Skeletal muscle satellite cell (primary cell): Measurements from ENCODE around the gene C4orf50.

ENCODE experiments used
- H3K27me3 ChIP-seq: 2 replicates; pipeline ENCODE4 v1.7.0; 2013; ENCODE audit warnings: low read length; ENCODE audit not compliant: control insufficient read depth, insufficient read depth
- H3K36me3 ChIP-seq: 2 replicates; pipeline ENCODE4 v1.7.0; 2013; ENCODE audit warnings: mild to moderate bottlenecking, control low read depth, low read length; ENCODE audit not compliant: insufficient read depth
- H3K4me1 ChIP-seq: 2 replicates; pipeline ENCODE4 v1.7.0; 2013; ENCODE audit warnings: low read length; ENCODE audit not compliant: control insufficient read depth, insufficient read depth
- H3K4me2 ChIP-seq: 2 replicates; pipeline ENCODE4 v1.7.0; 2013; ENCODE audit warnings: mild to moderate bottlenecking, low read length
- H3K4me3 ChIP-seq: 2 replicates; pipeline ENCODE4 v1.7.0; 2013; ENCODE audit warnings: low read length
- H3K9ac ChIP-seq: 2 replicates; pipeline ENCODE4 v1.7.0; 2013; ENCODE audit warnings: mild to moderate bottlenecking, low read depth, low read length, moderate library complexity
- H3K9me3 ChIP-seq: replicated peaks from 2 replicates; pipeline ENCODE4 v1.7.0; 2013; ENCODE audit warnings: mild to moderate bottlenecking, control low read depth, low read length

The C4orf50 gene

GRCh38 chr4:5945936-5946335 is 72.3 kb downstream of the C4orf50 start:
- H3K4me2 ChIP-seq: no peak overlapping the region
- no peaks in the 10 kb centered on the region for H3K9me3 ChIP-seq
- no peaks in the 10 kb centered on the region for H3K36me3 ChIP-seq
- no peaks in the 10 kb centered on the region for H3K27me3 ChIP-seq
- H3K4me3 ChIP-seq: no peak overlapping the region
- no peaks in the 10 kb centered on the region for H3K4me1 ChIP-seq
- no peak overlapping the region for H3K9ac ChIP-seq

GRCh38 chr4:5945171-5945570 is 73.1 kb downstream of the C4orf50 start:
- H3K4me3 ChIP-seq: no peak overlapping the region
- no peaks in the 10 kb centered on the region for H3K36me3 ChIP-seq
- H3K27me3 ChIP-seq: no peaks in the 10 kb centered on the region
- H3K4me2 ChIP-seq: no peak overlapping the region
- no peaks in the 10 kb centered on the region for H3K4me1 ChIP-seq
- no peak overlapping the region for H3K9ac ChIP-seq
- no peaks in the 10 kb centered on the region for H3K9me3 ChIP-seq

GRCh38 chr4:5943561-5943960 is 74.7 kb downstream of the C4orf50 start:
- Histone ChIP-seq H3K9ac (no peak overlapping the region), H3K4me3 (no peak overlapping the region), H3K4me2 (no peak overlapping the region), H3K27me3 (no peaks in the 10 kb centered on the region), H3K36me3 (no peaks in the 10 kb centered on the region), H3K9me3 (no peaks in the 10 kb centered on the region), H3K4me1 (no peaks in the 10 kb centered on the region)

GRCh38 chr4:5942947-5943346 is 75.3 kb downstream of the C4orf50 start:
- no peaks in the 10 kb centered on the region for H3K36me3 ChIP-seq
- H3K4me3 ChIP-seq: no peak overlapping the region
- no peaks in the 10 kb centered on the region for H3K4me1 ChIP-seq
- H3K4me2 ChIP-seq: no peak overlapping the region
- H3K9me3 ChIP-seq: no peaks in the 10 kb centered on the region
- no peaks in the 10 kb centered on the region for H3K27me3 ChIP-seq
- no peak overlapping the region for H3K9ac ChIP-seq

GRCh38 chr4:5941601-5942000 is 76.6 kb downstream of the C4orf50 start:
- no peaks in the 10 kb centered on the region for H3K9me3 ChIP-seq
- H3K27me3 ChIP-seq: no peaks in the 10 kb centered on the region
- H3K4me2 ChIP-seq: no peak overlapping the region
- no peaks in the 10 kb centered on the region for H3K36me3 ChIP-seq
- no peak overlapping the region for H3K9ac ChIP-seq
- no peak overlapping the region for H3K4me3 ChIP-seq
- H3K4me1 ChIP-seq: no peaks in the 10 kb centered on the region

GRCh38 chr4:5940470-5941203 is 77.6 kb downstream of the C4orf50 start:
- H3K36me3 ChIP-seq: no peaks in the 10 kb centered on the region
- no peak overlapping the region for H3K9ac ChIP-seq
- H3K4me1 ChIP-seq: no peaks in the 10 kb centered on the region
- H3K4me2 ChIP-seq: no peak overlapping the region
- no peaks in the 10 kb centered on the region for H3K27me3 ChIP-seq
- H3K9me3 ChIP-seq: no peaks in the 10 kb centered on the region
- H3K4me3 ChIP-seq: no peak overlapping the region

- H3K4me3 ChIP-seq: no peak overlapping the region
- no peak overlapping the region for H3K9ac ChIP-seq
- H3K27me3 ChIP-seq: peaks cover 30% of the 10 kb centered on the region
- H3K36me3 ChIP-seq: no peaks in the 10 kb centered on the region
- H3K4me2 ChIP-seq: no peak overlapping the region
- H3K9me3 ChIP-seq: no peaks in the 10 kb centered on the region
- H3K4me1 ChIP-seq: no peaks in the 10 kb centered on the region
Measured at GRCh38 chr4:5933996-5934831, 84.0 kb downstream of the C4orf50 start.

- Histone ChIP-seq H3K36me3 (no peaks in the 10 kb centered on the region), H3K9ac (no peak overlapping the region), H3K9me3 (no peaks in the 10 kb centered on the region), H3K4me1 (no peaks in the 10 kb centered on the region), H3K27me3 (peaks cover 38% of the 10 kb centered on the region), H3K4me2 (no peak overlapping the region), H3K4me3 (no peak overlapping the region)
Measured at GRCh38 chr4:5933116-5933515, 85.1 kb downstream of the C4orf50 start.

- Histone ChIP-seq H3K9me3 (no peaks in the 10 kb centered on the region), H3K4me2 (no peak overlapping the region), H3K27me3 (peaks cover 45% of the 10 kb centered on the region), H3K9ac (no peak overlapping the region), H3K4me3 (no peak overlapping the region), H3K4me1 (no peaks in the 10 kb centered on the region), H3K36me3 (no peaks in the 10 kb centered on the region)
Measured at GRCh38 chr4:5932035-5932568, 86.1 kb downstream of the C4orf50 start.

GRCh38 chr4:5931526-5931925 is 86.7 kb downstream of the C4orf50 start:
- Histone ChIP-seq H3K27me3 (peaks cover 45% of the 10 kb centered on the region), H3K4me2 (no peak overlapping the region), H3K36me3 (no peaks in the 10 kb centered on the region), H3K9ac (no peak overlapping the region), H3K4me3 (no peak overlapping the region), H3K4me1 (no peaks in the 10 kb centered on the region), H3K9me3 (no peaks in the 10 kb centered on the region)

GRCh38 chr4:5930876-5931275 is 87.4 kb downstream of the C4orf50 start:
- Histone ChIP-seq H3K4me1 (no peaks in the 10 kb centered on the region), H3K4me3 (no peak overlapping the region), H3K27me3 (peaks cover 49% of the 10 kb centered on the region), H3K4me2 (no peak overlapping the region), H3K9ac (no peak overlapping the region), H3K9me3 (no peaks in the 10 kb centered on the region), H3K36me3 (no peaks in the 10 kb centered on the region)
